GM19467 (cell line): Measurements from ENCODE around the gene GPR78.

Experiments
- ATAC-seq: cut with Tn5 transposase; IDR thresholded peaks from one replicate; pipeline ENCODE4 v1.9.1; 2021; ENCODE audit warnings: mild to moderate bottlenecking, moderate library complexity; ENCODE audit not compliant: unreplicated experiment

The GPR78 gene, protein sequence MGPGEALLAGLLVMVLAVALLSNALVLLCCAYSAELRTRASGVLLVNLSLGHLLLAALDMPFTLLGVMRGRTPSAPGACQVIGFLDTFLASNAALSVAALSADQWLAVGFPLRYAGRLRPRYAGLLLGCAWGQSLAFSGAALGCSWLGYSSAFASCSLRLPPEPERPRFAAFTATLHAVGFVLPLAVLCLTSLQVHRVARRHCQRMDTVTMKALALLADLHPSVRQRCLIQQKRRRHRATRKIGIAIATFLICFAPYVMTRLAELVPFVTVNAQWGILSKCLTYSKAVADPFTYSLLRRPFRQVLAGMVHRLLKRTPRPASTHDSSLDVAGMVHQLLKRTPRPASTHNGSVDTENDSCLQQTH

GRCh38 chr4:8580321-8581093 lies at the start of gene GPR78:
GPR78 (plus strand) TSS chr4:8580392; CDS start chr4:8580983, 591 bp downstream.
- no peak for ATAC-seq

DNA sequence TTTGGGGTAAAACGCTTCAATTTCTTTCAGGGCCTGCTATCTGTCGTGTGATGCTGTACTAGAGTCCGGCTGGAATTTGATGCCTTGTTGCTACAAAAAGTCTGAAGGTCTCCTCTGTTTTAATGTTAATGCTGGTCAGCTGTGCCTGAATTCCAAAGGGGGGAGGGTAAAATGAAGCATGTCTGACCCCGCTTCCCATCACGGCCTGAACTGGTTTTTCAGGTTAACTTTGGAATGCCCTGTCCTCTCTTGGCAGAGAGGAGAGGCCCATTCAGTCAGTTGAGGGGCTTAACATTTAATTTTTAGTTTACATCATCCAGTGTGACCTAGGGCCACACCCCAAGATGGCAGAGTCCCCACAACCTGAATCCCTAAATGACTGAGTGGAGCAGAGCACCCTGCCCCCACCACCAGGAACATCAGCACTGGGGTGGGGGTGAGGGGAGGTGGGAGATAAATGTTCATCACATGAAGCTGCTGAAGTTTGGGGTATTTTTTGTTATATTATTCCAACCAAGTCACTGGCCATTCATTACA lies 47.9 kb upstream of the GPR78 start:
- no peak for ATAC-seq

DNA sequence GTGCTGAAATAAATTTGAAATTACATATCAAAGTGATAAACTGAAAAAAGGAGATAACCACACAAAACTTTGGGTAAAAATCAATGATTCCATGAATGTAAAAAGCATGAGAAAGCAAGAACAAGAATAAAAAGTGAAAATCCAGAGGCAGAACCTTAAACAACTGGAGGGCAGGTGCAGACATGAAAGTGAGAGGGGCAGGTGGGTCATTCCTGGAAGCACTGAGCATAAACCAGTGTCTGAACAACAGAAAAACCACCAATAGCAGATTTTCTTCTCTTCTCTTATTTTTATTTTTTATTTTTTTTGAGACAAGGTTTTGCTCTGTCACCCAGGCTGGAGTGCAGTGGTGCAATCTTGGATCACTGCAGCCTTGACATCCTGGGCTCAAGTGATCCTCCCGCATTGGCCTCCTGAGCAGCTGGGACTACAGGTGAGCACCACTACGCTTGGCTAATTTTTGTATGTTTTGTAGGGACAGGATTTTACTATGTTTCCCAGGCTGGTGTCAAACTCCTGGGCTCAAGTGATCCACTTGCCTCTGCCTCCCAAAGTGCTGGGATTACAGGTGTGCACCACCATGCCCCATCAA lies 46.8 kb upstream of the GPR78 start:
- ATAC-seq, result no peak

GRCh38 chr4:8534129-8534528 lies 46.1 kb upstream of the GPR78 start:
- ATAC-seq, result peak; percentile 57

GRCh38 chr4:8534611-8535010 lies 45.6 kb upstream of the GPR78 start:
- ATAC-seq, result no peak

DNA sequence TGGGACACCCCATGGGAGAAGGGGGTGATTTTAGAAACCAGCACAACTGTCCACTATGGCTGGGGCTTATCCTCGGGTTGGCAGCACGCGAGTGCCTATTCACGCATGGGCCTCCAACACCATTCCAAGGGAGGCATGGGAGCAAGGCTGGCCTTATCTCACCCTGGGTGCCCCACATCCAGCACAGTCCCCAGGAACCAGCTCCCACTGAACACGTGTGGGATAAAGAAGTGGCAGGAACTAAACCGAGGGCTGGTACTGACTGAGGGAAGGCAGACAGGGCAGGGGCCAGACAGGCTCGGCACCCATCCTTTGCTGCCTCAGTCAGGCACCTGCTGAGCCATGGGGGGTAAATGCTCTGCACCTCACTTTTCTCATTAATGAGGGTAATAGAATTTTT lies 43.7 kb upstream of the GPR78 start:
- ATAC-seq, result no peak

GRCh38 chr4:8537041-8537461 lies 43.1 kb upstream of the GPR78 start:
- ATAC-seq, result peak; percentile 34

GRCh38 chr4:8538076-8538702 lies 42.0 kb upstream of the GPR78 start:
- ATAC-seq, result no peak

DNA sequence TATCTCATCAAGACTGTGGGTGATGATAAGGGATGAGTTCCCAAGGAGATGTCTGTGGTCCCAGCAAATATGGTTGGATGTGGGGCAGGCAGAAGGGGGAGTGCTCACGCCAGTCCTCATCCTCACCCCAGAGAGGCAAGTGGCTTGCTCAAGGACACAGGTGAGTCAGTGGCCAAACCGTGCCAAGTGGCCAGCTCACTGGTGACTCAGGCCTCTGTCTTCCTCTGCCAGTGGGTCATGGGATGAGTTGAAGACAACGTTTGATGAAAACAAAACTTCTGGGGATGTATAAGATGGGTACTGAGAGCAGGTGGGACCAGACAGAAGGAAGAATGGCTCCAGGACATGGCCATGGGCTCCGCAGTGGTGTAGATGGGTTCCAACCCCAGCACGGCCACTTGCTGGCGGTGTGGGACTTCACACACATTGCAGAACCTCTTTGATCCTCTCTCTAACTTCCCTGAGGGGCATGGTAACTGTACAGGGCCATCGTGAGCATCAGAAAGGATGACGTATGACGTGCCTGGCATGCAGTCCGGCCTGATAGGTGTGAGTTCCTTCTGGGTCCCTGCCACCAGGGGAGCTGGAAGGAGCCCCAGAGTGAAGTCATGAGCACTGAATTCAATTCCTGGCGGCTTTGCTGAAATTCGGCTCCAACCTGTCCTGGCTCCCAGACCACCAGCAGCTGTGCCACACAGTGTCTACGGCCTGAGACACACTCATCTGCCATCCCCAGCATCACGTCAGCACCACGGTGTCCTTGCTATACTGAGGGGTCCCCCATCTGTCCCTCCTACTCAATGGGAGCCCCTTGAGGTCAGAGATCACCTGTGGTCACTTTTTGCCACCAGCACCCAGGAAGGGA lies 41.3 kb upstream of the GPR78 start:
- ATAC-seq, result no peak

GRCh38 chr4:8539661-8540060 lies 40.5 kb upstream of the GPR78 start:
- no peak for ATAC-seq

DNA sequence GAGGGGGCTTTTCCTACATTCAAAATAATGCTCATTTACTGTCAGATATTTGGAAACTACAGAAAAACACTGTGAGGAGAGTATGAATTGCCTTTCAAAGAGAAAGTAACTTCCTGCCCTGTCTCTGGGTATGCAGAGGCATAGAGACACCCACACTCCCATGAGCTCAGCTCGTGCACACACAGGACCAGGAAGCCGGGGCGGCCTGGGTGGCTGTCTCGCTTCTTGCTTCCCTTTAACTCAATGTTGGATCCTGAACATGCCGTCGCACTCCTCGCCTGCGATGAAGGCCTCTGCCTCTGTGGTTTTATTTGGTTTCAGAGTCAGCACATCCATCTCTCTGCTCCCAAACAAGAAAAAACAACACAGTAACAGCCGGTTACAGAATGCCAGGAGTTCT lies 40.1 kb upstream of the GPR78 start:
- ATAC-seq, result no peak

- no peak for ATAC-seq
Observed at GRCh38 chr4:8540586-8540985, 39.6 kb upstream of the GPR78 start.

DNA sequence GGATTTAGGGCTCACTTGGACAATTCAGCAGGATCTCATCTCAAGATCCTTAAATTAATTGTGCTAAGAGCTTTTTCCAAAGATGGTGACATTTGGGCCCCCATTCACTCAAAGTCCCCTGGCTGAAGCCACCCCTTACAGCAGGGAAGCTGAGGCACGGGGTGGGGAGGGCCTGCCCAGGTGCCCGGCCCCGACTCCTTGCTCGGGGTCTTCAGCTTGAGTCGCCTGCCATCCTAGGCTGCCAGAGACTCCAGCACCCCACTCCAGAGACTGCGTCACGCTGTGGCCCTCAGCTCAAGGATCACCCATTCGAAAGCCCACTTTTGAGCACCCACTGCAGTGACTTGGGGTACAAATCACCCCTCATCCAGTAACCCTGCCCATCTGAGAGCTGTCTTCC lies 39.2 kb upstream of the GPR78 start:
- no peak for ATAC-seq

GRCh38 chr4:8541981-8542715 lies 38.0 kb upstream of the GPR78 start:
- ATAC-seq, result no peak

DNA sequence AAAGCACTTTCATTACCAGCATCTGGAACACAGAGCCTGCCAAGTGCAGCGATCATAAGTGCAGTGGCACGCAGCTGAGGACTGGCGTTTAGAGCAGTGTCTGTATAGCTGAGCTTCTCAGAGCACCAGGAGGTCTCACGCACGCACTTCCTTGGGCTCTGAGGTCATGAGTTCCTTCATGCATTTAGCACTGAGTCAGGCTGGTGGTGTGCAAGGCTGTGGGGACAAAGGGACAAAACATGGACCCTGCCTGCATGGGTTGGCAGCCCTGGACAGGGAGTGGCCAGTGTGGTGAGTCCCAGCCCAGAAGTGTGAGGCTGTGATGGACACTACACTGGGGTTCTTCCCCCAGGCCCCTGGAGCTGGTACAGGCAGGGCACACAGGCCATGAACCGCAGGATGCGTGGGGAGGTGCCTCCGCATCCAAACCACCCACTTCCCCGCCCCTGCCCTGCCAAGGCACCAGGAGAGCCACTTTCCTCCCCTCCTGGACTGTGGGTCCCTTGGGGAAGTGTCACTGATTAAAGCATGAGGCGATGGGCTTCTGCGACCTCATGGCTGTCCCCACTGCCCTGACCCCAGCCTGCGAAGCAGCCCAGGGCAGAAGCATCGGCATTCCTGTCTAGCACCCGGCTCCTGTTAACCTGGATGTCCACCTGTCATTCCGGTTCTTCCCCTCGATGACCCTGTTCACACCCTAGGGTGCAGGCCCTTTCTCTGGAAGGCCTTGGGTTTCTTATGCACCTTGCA lies 37.2 kb upstream of the GPR78 start:
- ATAC-seq, result no peak

DNA sequence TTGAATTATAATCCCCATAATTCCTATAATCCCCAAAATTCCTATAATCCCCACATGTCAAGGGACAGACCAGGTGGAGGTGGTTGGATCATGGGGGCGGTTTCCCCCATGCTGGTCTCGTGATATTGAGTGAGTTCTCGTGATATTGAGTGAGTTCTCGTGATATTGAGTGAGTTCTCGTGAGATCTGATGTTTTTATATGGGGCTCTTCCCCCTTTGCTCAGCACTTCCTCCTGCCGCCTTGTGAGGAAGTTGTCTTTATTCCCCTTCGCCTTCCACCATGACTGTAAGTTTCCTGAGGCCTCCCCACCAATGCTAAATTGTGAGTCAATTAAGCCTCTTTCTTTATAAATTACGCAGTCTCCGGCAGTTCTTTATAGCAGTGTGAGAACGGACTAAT lies 36.6 kb upstream of the GPR78 start:
- no peak for ATAC-seq

GRCh38 chr4:8544282-8544681 lies 35.9 kb upstream of the GPR78 start:
- ATAC-seq, result no peak

- ATAC-seq, result no peak
Observed at GRCh38 chr4:8544741-8545438, 35.3 kb upstream of the GPR78 start.
